ENCODE measurements around the gene CISTR.

CISTR gene

GRCh38 chr12:53747095-53747494, 4.7 kb downstream of the CISTR start (continued):
- TF ChIP-seq ZNF513 (tag by site-specific recombination; IDR thresholded peaks at IDR 0.05) (peak; percentile 42; the same call in 1 of the 2 replicates), ZBTB7A (tag by site-specific recombination; IDR thresholded peaks at IDR 0.05; ENCODE audit: low read depth) (no peak), ZSCAN30 (tag by site-specific recombination; IDR thresholded peaks at IDR 0.05) (no peak), ZNF280C (tag by site-specific recombination; IDR thresholded peaks at IDR 0.05) (no peak), ZNF18 (tag by site-specific recombination; IDR thresholded peaks at IDR 0.05) (no peak), ZNF555 (tag by site-specific recombination; conservative IDR thresholded peaks at IDR 0.05) (no peak), ZBTB20 (tag by site-specific recombination; IDR thresholded peaks at IDR 0.05) (no peak)
- TF ChIP-seq, protein P1, sequence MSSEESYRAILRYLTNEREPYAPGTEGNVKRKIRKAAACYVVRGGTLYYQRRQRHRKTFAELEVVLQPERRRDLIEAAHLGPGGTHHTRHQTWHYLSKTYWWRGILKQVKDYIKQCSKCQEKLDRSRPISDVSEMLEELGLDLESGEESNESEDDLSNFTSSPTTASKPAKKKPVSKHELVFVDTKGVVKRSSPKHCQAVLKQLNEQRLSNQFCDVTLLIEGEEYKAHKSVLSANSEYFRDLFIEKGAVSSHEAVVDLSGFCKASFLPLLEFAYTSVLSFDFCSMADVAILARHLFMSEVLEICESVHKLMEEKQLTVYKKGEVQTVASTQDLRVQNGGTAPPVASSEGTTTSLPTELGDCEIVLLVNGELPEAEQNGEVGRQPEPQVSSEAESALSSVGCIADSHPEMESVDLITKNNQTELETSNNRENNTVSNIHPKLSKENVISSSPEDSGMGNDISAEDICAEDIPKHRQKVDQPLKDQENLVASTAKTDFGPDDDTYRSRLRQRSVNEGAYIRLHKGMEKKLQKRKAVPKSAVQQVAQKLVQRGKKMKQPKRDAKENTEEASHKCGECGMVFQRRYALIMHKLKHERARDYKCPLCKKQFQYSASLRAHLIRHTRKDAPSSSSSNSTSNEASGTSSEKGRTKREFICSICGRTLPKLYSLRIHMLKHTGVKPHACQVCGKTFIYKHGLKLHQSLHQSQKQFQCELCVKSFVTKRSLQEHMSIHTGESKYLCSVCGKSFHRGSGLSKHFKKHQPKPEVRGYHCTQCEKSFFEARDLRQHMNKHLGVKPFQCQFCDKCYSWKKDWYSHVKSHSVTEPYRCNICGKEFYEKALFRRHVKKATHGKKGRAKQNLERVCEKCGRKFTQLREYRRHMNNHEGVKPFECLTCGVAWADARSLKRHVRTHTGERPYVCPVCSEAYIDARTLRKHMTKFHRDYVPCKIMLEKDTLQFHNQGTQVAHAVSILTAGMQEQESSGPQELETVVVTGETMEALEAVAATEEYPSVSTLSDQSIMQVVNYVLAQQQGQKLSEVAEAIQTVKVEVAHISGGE (tag by site-specific recombination; conservative IDR thresholded peaks at IDR 0.05; ENCODE audit: low read depth): no peak

DNA sequence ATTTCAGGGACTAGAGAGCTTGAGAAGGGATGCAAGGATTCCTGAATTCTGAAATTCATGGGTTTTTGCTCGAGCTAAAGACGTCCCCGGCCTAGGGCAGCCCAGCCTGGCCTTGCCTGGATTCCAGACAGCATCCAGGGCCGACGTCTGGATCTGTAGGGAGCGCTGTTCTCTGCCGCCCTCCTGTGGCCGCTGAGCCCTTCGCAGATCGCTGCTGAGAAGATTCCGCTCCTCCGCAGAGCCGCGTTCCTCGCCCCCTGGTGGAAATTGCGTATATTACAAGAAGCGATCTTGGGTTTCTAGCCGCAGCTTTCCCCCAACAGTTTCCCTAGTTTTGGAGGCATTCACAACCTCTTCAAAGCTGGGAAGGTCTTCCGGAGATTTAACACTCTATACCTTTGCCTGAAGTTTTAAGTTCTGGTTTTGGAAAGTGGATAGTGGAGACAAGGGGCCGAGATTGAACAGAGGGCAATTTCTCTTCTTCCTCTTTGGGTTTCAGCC, 5.1 kb downstream of the CISTR start:
- Histone ChIP-seq H3K4me1 (ENCODE audit: control insufficient read depth, insufficient read depth, low read length) (peaks cover 4% of the 10 kb centered on the region), H3K4me3 (ENCODE audit: low read depth, low read length) (no peak overlapping the region), H3K27ac (ENCODE audit: extremely low read depth, low read depth, low read length) (no peak overlapping the region; the same call in 1 of the 2 replicates), H3K9me3 (ENCODE audit: control insufficient read depth, insufficient read depth, low read depth, low read length) (no peaks in the 10 kb centered on the region), H3K36me3 (ENCODE audit: control insufficient read depth in 2 of 2, insufficient read depth in 1 of 2, low read length in 2 of 2) (no peaks in the 10 kb centered on the region)
- POLR2A ChIA-PET: interaction anchor here (0.5 to 1.9 kb wide), 8 partner anchors 11 to 275 kb away, joined by 3 to 6 read pairs (median 4); partner anchors contain the start of genes CALCOCO1, HOXC13 and TARBP2
- CTCF ChIA-PET: interaction anchor here (0.6 to 12.6 kb wide), 57 partner anchors 11 to 589 kb away, joined by 3 to 915 read pairs (median 4); partner anchors contain the start of genes ATP5MC2, CALCOCO1, HOXC10 and HOXC13
- TF ChIP-seq ZEB2 (tag by site-specific recombination; IDR thresholded peaks at IDR 0.05) (peak; percentile 74; the same call in 1 of the 2 replicates), YY2 (tag by site-specific recombination; IDR thresholded peaks at IDR 0.05) (no peak), ZSCAN30 (tag by site-specific recombination; IDR thresholded peaks at IDR 0.05) (peak; percentile 92), TSHZ1 (tag by site-specific recombination; IDR thresholded peaks at IDR 0.05; ENCODE audit: borderline replicate concordance) (no peak), IKZF3 (tag by site-specific recombination; IDR thresholded peaks at IDR 0.05) (peak; percentile 94), ZNF677 (tag by site-specific recombination; IDR thresholded peaks at IDR 0.05) (no peak), ZNF10 (tag by site-specific recombination; IDR thresholded peaks at IDR 0.05) (no peak), ZNF843 (tag by site-specific recombination; IDR thresholded peaks at IDR 0.05) (0 out of 2 replicates have a peak, but pooled peaks have one; percentile 30), BCL11A (tag by site-specific recombination; IDR thresholded peaks at IDR 0.05; ENCODE audit: low read depth) (no peak), HIC1 (tag by site-specific recombination; IDR thresholded peaks at IDR 0.05) (no peak)
- TF ChIP-seq, protein P2, sequence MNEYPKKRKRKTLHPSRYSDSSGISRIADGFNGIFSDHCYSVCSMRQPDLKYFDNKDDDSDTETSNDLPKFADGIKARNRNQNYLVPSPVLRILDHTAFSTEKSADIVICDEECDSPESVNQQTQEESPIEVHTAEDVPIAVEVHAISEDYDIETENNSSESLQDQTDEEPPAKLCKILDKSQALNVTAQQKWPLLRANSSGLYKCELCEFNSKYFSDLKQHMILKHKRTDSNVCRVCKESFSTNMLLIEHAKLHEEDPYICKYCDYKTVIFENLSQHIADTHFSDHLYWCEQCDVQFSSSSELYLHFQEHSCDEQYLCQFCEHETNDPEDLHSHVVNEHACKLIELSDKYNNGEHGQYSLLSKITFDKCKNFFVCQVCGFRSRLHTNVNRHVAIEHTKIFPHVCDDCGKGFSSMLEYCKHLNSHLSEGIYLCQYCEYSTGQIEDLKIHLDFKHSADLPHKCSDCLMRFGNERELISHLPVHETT (tag by site-specific recombination; IDR thresholded peaks at IDR 0.05): peak; percentile 42; the same call in 1 of the 2 replicates

Measured in HEK293 (cell line).